Jurkat, Clone E6-1 (cell line): ENCODE data around the gene HINT2. TPM values are rescaled to one million over a fixed set of nuclear protein-coding genes. Genes with fewer than 3 reads are reported as not detected.

Experiments used
- DNase-seq: peaks from one replicate; pipeline ENCODE4 v3.0.0-alpha.2; 2011; ENCODE audit warnings: low read depth, low spot score
- H3K4me3 ChIP-seq: 2 replicates; pipeline ENCODE4 v1.5.1; 2011; ENCODE audit warnings: mild to moderate bottlenecking, low read length, control low read depth, moderate library complexity
- polyA plus RNA-seq: library from polyadenylated mRNA; unstranded; fragments of >200 nt; gene quantifications from one replicate; pipeline ENCODE4 v1.2.1, GENCODE V29; 2012; ENCODE audit warnings: missing spikeins; ENCODE audit not compliant: insufficient read length, insufficient read depth

The HINT2 gene
- 117 TPM for polyA plus RNA-seq

DNA sequence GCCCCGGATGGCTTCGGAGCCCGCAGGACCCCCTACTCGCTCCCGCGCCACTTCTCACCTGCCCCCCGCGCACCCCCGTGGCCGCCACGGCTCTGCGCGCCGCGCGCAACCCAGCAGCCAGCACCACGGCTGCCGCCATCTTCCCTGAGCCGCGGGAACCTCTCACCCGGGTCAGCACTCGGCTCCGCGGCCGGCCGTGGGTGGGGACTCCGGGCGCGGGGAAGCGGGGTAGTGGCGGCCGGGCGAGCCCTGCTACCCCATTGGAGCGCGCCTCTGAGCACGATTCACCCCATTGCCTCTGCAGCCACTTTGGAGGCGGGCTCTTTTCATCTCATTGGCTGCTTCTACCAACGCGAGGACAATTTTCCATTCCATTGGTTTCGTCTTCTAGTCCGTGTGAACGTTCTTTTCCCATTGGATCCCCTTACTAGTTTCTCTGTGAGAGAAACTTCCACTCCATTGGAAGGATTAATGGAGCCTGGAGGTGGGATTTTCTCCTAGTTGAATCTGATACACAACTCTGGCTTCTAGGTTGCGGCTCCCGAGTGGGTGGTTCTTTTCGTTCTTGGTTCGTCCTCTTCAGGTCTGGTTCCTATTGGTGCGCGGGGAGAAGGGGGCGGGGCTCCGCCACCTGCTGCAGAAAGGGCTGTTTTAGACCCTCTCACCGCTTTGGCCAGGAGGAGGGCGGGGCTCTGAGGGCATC lies at the start of gene HINT2:
HINT2 (minus strand) TSS at position 202 of the 703 bp plus-strand sequence; CDS start at position 139, 63 bp downstream.
- H3K4me3 ChIP-seq: peak within 1 kb of the TSS; percentile 83
- DNase-seq: peak; percentile 98

DNA sequence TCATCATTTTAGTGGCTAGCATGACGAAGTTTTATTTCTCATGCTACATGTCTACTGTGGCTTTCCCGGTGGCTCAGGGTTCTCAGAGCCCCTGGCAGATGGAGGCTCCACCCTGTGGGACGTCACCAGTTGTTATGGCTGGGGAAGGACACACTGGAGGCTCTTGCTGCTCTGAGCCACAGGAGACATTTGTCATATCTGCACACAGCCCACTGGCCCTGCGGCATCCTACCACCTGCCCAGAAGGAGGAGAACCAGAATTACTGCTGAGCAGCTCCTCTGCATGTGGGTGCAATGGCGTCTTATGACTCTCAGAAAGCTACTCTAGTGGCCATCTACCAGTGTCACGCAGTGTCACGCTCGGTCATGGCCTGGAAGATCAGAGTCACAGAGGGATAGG lies 48.7 kb upstream of the HINT2 start:
- no peak overlapping the region for H3K4me3 ChIP-seq
- DNase-seq: no peak

DNA sequence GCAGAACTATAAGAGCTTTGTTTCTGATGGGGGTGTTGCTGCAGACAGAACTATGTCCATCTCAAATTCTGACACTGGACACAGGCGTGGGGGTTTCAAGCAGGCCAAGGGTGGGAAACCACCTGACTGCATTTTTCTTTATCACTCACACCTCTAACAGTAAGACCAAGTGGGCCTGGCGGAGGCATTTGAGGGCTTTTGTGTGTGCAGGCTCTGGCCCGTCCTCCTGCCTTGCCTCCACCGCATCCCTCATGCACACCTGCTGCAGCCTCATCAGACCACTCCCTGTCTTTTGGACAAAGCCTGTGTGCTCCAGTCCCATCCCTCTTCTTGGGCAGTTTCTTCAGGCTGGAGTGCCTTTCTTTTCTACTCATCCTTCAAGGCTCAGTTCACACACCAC lies 47.5 kb upstream of the HINT2 start:
- no peak for DNase-seq
- no peak overlapping the region for H3K4me3 ChIP-seq

DNA sequence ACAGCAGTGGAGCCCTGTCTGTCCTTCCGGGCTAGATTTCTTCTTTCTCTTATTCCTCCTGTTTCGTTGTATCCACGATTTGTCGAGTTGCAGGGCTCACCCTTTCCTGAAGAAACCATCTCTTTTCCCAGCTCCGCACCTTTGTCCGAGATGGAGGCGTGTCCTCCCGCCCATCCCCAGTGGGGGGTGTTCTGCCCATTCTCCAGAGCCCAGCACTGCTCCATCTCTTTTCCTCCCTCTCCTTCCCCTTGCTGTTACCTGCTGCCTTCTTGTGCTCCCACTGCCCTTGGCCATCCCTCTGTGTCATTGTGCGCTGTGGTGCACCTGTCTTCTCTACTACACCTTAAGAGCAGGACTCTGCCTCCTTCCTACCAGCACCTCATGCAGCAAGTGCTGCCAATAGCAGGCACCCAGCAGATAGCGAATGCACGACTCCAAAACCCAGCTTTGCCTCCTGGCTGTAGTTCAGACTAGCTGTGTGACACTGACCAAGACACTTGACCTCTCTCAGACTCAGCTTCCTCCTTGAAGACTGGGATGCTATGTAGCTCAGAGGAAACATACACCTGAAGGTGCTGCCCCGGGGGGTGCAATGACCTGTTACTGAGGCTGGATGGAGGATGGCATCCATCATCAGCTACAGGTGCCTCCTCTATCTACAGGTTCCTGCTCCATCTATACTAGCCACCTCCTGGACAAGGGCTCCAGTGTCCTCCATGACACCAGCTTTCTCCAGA lies 46.5 kb upstream of the HINT2 start:
- no peak overlapping the region for H3K4me3 ChIP-seq
- no peak for DNase-seq

DNA sequence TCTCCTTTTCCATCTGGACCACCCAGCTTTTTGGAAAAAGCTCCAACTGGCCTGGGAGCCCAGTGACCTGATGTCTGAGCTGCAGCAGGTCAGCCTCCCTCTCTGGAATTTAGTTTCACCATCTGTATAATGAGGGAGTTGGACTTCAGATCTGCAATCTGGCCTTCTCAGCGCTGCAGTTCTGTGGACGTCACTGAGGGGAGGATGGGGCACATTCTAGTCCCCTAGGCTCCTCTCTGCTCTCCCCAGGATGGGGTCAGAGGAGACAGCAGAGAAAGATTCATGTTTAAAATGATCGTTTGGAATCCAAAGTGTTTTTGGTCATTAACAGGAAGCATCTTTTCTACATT lies 45.1 kb upstream of the HINT2 start:
- H3K4me3 ChIP-seq: no peak overlapping the region
- DNase-seq: no peak

DNA sequence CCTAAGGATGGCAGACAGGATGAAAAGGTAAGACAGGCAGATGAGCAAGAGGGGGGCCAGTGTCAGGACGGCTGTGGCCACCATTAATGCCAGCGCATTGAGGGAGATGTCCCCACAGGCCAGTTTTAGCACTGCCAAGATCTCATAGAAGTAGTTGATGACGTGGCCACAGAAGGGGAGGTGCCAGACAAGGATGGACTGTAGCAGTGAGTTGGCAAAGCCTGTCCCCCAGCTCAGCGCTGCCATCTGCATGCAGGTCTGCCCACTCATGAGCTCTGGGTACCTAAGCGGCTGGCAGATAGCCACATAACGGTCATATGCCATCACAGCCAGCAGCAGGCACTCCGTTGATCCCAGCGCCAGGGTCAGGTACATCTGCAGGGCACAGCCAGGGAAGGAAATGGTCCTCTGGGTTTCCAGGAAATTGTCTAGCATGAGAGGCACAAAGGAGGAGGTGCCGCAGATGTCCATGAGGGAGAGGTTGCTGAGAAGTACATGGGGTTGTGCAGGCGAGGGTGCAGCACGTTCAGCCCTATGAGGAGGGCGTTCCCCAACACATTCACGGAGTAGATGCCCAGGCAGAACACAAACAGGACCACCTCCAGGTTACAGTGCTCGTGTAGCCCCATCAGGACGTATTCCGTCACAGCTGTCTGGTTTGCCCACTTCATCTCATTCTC lies 44.6 kb upstream of the HINT2 start:
- peak; percentile 11 for DNase-seq
- no peak overlapping the region for H3K4me3 ChIP-seq

DNA sequence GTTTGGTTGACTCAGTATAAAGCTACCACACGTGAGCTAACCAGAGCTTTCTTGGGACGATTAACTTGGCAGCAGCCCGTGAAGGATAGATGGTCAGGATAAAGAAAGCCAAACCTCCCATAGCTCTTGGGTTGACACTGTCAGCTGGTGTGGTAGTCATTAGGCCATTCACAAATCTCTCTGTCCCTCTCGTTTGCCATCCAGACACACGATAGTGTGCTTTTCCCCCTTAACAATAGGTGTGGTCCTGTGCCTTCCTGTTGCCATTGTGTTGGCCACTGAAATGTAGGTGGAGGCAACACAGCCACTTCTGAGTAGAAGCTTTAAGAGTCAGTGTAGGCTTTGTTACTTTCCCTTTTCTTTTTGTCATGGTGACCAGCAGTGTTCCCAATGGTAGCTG lies 43.6 kb upstream of the HINT2 start:
- H3K4me3 ChIP-seq: no peak overlapping the region
- no peak for DNase-seq

DNA sequence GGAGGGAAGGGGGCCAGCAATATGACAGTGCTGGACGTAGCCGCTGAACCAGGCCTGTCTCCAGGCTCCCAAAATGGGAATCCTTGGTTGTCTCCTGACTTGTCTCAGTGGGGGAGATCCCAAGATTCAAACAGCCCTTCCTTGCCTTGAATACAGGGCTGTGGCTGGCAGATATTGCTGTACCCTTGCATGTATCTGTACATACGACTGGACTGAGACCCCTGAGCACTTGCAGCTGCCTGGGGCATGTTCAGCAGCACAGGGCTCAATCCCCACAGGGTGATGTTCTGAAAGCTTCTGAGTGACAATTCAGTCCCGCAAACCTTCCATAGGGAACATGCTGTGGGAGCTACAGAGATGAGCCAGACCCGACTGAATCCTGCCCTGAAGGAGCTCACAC lies 42.0 kb upstream of the HINT2 start:
- no peak overlapping the region for H3K4me3 ChIP-seq
- no peak for DNase-seq

DNA sequence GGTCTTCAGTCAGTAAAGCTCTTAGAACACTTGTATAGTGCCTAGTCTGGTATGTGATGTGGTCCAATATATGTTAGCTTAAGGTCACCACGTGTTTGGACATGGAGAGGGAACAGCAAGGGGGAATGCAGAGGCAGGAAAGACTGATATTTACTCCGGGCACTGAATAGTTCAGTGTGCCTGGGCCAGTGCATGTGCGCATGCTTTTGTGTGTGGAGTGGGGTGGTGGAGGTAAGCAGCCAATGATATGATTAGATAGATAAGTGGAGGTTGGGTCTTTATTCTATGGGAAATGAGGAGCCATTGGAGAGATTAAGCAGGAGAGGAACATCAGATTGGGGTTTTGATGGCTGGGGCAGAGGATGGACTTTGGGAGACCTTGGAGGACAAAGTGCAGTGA lies 41.4 kb upstream of the HINT2 start:
- no peak for DNase-seq
- H3K4me3 ChIP-seq: no peak overlapping the region

DNA sequence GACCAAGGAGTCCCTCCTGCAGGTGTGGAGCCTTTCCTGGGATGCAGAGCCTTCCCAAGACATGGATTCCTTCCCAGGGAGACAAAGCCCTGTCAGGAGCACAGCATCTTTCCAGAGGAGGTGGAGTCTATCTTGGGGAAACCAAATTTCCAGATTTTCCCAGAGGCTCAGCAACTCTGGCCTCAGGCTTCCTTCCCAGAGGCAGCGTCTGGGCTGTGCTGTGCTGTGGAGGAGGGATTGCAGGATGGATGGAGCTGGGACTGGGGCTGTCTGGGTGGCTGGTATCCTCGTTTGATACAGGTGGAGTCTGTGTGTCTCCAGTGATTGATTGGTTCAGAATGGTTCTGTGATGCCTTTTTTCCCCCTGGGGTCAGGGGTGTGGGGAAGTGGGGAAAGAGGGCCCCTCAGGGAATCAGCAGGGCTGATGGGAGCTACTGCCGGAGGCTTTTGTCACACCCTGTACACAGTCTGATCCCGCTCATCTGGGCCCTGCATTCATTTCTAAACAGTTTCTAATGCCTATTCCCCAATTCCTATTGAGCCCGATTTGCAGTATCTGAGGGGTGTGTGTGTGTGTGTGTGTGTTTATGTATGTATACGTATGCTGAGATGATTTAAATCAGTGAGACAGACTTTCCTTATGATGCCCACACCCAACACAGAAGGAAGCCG lies 39.4 kb upstream of the HINT2 start:
- no peak overlapping the region for H3K4me3 ChIP-seq
- DNase-seq: no peak

DNA sequence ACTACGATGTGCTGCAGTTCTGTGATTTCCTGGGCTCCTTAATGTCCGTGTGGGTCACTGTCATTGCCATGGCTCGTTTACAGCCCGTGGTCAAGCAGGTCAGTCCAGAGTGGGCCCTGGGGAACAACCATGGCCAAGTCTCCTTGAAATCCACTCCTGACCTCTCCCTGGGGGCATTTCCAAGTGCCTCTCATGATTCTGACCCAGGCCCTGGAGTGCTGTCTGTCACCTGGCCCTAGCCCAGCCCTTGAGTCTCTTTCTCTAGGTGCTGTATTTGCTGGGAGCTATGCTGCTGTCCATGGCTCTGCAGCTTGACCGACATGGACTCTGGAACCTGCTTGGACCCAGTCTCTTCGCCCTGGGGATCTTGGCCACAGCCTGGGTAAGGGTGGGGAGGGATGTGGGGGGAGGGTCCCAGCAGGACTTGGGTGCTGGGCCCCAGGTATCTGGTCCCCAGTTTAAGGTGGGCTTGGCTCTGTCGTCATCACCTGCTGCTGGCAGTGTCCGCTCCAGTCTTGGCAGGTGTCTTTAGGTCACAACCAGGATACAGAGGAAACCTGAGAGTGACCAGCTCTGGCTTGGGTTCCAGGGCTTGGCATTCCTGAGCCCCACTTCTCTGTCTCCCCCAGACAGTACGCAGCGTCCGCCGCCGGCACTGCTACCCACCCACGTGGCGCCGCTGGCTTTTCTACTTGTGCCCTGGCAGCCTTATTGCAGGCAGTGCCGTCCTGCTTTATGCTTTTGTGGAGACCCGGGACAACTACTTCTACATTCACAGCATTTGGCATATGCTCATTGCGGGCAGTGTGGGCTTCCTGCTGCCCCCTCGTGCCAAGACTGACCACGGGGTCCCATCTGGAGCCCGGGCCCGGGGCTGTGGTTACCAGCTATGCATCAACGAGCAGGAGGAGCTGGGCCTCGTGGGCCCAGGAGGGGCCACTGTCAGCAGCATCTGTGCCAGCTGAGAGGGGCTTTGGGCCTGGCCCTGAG lies 38.3 kb upstream of the HINT2 start:
- no peak for DNase-seq
- no peak overlapping the region for H3K4me3 ChIP-seq

DNA sequence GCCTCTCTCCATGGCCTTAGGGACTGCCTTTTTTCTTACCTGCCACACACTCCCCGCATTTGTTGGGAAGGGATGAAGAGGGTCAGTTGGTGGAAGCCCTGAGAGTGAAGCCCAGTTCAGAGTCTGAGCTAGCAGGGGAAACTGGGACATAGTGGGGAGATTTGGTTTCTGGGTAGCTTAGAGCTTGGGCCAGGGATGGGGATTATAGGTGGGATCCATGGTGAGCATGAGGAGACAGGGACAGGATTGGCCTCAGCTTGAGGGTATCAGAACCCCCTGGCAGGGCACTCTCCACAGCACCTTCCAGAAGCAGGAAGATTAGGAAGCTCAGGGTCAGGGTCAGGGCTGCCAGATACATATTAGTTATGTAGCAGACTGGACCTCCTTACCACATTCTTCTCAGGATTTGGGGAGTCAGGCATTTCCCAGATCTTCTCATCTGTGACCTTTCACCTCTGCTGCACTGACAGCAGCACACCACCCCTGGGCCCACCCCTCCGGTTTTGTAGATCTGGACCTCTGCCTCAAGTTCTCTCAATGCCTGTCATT lies 37.5 kb upstream of the HINT2 start:
- H3K4me3 ChIP-seq: no peak overlapping the region
- DNase-seq: no peak

DNA sequence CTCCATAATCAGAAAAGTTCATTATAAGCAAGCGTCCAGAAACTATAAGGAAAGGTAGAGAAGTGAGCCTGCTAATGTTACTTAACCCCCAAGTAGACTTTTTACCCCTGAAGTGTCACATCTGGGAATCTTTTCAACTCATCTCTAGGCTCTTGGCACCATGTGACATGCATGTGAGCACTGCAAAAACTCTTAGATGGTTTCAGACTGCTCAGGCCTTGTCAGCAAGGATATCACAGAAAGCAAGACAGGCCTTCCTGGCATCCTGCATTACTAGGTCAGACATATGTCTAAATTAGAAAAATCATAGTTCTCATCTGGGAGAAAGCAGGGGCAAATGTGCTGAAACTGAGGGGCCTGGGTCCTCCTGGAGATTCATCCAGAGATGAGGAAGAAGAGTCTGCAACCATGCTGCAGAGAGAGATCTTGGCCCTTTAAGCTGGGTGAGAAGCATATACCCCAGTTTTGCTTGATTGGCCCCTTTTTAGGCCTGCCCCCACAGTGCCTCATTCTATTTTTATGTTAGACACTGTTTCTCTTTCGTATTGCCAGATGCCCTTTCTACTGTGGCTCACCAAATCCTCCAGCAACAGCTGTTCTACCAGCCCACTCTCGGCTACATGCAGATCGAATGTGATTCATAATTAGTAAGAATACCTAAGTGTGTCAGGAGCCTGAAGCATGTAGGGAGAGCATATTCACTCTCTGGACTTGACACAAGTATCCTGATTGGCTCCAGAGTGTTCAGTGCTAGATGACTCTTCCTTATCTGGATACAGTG lies 33.1 kb upstream of the HINT2 start:
- no peak for DNase-seq
- H3K4me3 ChIP-seq: no peak overlapping the region

DNA sequence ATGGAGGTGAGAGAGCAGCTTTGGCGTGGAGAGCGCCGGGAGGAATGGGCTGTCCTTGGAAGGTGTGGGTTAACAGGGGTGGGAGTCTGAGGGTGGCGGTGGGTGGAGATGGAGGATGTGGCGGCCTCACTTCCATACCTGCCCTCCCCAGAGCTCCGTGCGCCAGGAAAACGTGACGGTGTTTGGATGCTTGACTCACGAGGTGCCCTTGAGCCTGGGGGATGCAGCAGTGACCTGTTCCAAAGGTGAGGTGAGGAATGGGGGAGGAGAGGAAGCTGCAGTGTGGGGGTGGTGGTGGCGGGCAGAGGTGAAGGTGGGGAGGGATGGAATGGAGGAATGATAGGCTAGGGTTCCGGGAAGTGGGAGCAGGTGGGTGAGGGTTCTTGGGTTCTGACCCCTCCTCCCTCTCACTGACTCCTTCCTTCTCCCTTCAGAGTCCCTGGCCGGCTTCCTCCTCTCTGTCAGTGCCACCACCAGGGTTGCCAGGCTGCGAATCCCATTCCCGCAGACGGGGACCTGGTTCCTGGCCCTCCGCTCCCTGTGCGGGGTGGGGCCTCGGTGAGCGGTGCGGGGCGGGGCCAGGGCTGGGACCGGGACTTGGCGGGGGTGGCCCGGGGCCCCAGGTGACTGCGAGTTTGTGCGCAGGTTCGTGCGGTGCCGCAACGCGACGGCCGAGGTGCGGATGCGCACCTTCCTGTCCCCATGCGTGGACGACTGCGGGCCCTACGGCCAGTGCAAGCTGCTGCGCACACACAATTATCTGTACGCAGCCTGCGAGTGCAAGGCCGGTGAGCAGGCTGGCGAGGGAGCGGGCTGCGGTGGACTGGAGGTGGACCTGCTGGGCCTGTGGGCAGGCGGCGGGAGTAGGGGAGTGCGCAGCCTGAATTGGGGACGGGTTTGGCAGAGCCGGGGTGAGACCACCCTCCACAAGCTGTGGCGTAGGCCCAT lies 31.3 kb upstream of the HINT2 start:
- DNase-seq: no peak
- no peak overlapping the region for H3K4me3 ChIP-seq

DNA sequence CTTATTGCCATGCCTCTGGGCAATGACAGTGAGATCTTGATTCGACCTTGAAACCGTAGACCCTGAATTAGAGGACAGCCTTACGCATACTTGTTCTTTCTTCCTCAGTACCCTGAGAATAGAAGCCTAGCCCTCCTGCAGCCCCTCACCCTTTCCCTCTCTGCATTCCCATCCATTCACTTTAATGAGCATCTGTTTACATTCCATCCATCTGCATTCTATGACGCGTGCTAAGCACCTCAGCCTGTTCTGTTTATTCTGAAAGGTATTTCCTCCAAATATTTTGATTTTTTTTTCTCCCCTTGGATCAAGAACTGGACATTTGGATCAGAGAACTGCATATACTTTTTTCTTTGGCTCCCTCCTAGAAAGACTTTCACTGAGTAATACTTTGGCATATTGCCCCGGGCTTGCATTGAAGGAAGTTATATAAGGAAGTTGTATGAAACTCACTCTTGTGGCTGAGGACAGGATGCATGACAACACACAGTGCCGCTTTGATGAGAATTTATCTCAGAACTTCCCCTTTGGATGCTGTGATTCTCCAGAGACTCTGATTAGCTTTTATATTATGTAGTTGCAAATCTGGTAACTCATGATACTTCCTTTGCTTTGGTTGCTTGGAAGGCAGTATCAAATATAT lies 29.9 kb upstream of the HINT2 start:
- peak; percentile 67 for DNase-seq
- H3K4me3 ChIP-seq: no peak overlapping the region

DNA sequence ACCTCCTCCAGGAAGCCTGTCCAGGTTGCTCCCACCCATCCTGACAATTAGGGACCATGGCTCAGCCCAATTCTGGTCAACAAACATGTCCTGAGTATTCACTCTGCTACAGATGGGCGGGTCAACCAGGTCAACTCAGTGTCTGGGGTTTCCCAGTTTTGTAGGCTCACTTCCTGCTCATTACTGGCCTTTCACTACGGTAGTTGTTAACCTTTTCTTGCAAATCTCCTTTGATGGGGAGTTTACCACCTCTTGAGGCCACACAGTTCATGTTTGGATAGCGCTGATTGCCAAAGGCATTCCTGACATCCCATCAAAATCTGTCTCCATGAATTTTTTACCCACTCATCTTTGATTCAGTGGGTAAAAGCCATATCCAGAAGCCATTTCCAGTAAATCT lies 28.0 kb upstream of the HINT2 start:
- no peak overlapping the region for H3K4me3 ChIP-seq
- no peak for DNase-seq
